Transverse colon (tissue), 4 donors: Measurements from ENCODE around the gene TP73. TPM values are rescaled to one million over a fixed set of nuclear protein-coding genes. Genes with fewer than 3 reads are reported as not detected.

ENCODE experiments used
- DNase-seq: peaks from one replicate; pipeline ENCODE4 v3.0.0-alpha.2; 2019
- H3K27ac ChIP-seq, 4 donors: fragments of 200-600 bp; sonication (generic); 2 replicates each; pipeline ENCODE4 v1.5.1; 2016 to 2018; ENCODE audit warnings: inconsistent platforms in 4 of 4
- H3K27me3 ChIP-seq: fragments of 200-600 bp; sonication (generic); 2 replicates; pipeline ENCODE4 v1.5.1; 2017; ENCODE audit warnings: inconsistent platforms
- H3K36me3 ChIP-seq, 4 donors: fragments of 200-600 bp; sonication (generic); 2 replicates each; pipeline ENCODE4 v1.5.1; 2017 to 2019; ENCODE audit warnings: inconsistent platforms in 4 of 4
- H3K4me1 ChIP-seq, 4 donors: fragments of 200-600 bp; sonication (generic); 2 replicates each; pipeline ENCODE4 v1.5.1; 2017 to 2020; ENCODE audit warnings: inconsistent platforms in 4 of 4
- H3K4me3 ChIP-seq, 4 donors: fragments of 200-600 bp; sonication (generic); 1 replicate in 1 of 4; 2 replicates in 3 of 4; pipeline versions ENCODE4 v1.5.1 to v1.6.1; 2017 to 2019; ENCODE audit warnings: inconsistent platforms in 4 of 4
- H3K9me3 ChIP-seq, 2 donors: fragments of 200-600 bp; sonication (generic); 2 replicates each; pipeline ENCODE4 v1.5.1; 2017 to 2019; ENCODE audit warnings: inconsistent platforms in 2 of 2
- CTCF ChIP-seq, 5 experiments: fragments of 200-600 bp in 3 of 5; fragments of 450-650 bp in 2 of 5; sonication (generic) in 3 of 5; IDR thresholded peaks; 1 replicate in 2 of 5; 2 replicates in 3 of 5; pipeline ENCODE4 v1.5.1; 2016 to 2017; ENCODE audit warnings: antibody characterized with exemption in 5 of 5, inconsistent platforms in 3 of 5, mild to moderate bottlenecking in 2 of 5, moderate library complexity in 1 of 5
- EP300 ChIP-seq: sonication (generic); formaldehyde crosslinking; IDR thresholded peaks from one replicate; pipeline ENCODE4 v1.6.1; 2017; ENCODE audit warnings: antibody characterized with exemption, low read depth
- POLR2A ChIP-seq: fragments of 450-650 bp; IDR thresholded peaks from one replicate; pipeline ENCODE4 v1.6.1; 2016; ENCODE audit warnings: antibody characterized with exemption, mild to moderate bottlenecking, moderate library complexity
- POLR2AphosphoS5 ChIP-seq, 3 donors: sonication (generic); formaldehyde crosslinking; IDR thresholded peaks; one replicate each; pipeline ENCODE4 v1.6.1; 2016; ENCODE audit warnings: antibody characterized with exemption in 3 of 3
- WGBS, 2 donors: methylation state at CpG; one replicate each; pipeline ENCODE4 v1.1.5; 2018; ENCODE audit warnings: low coverage in 1 of 2; 5-methylcytosine and 5-hydroxymethylcytosine counted together
- in situ Hi-C, 4 donors: fragments of 200-750 bp; cut with MboI; loops; one replicate each; pipeline versions ENCODE4 v1.15.0 to v1.15.1; 2017; ENCODE audit warnings: low sequenced_read_pairs in 3 of 4, low pct_ligation_motif_present in 1 of 4, low pct_unique_long_range_greater_than_20kb in 1 of 4
- intact Hi-C: fragments of 100-400 bp; cut with DNase I; formaldehyde crosslinking; loops from one replicate; pipeline ENCODE4 v1.15.1; 2023; ENCODE audit warnings: low total_unique reads
- total RNA-seq, 4 donors: library from RNA; depleted of rRNA; stranded (reverse); fragments of >200 nt; gene quantifications; one replicate each; pipeline ENCODE4 v1.1.0, GENCODE V29; 2016

The TP73 gene
- total RNA-seq, 4 donors from 2014 or later, result 0.20 to 0.32 TPM; not detected in 2

DNA sequence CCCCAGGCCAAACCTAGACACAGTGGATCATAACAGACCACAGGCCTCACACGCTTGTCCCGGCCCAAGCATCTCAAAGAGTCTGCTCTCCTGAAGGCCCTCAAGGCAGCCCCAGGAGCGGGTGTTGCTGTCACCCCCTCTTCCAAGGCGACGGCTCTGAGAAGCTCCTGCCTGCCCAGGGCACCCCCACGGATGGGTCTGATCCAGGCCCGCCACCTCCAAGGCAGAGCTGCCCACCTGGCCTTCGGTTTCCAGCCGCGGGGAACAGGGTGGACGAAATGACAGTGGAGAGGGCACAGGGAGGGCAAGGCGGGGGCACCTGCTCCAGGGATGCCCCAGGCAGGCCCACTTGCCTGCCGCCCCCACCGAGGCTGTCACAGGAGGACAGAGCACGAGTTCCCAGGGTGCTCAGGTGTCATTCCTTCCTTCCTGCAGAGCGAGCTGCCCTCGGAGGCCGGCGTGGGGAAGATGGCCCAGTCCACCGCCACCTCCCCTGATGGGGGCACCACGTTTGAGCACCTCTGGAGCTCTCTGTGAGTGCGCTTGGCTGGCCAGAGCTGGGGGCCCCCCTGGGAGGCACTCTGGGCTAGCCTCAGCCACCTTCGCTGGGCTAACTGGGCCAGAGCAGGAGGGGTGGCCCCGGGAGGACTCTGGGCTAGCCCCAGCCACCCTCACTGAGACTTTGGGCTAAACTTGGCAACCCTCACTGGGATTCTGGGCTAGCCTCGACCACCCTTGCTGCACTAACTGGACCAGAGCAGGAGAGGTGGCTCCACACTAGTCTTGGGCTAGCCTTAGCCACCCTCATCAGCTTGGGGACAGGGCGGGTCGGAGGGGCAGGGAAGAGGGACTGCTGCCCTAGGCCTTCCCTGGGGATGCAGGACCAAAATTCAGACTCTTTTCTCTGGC lies 29.8 kb downstream of the TP73 start:
- no peaks in the 10 kb centered on the region for H3K36me3 ChIP-seq
- no peak overlapping the region for H3K4me3 ChIP-seq
- no peaks in the 10 kb centered on the region for H3K4me1 ChIP-seq
- no peaks in the 10 kb centered on the region for H3K9me3 ChIP-seq
- TF ChIP-seq CTCF (IDR thresholded peaks at IDR 0.05), result no peak
- DNase-seq, result no peak
- no peak overlapping the region for H3K27ac ChIP-seq
- 87% methylated on average over 26 of the region's 27 CpGs; no CpG with 5 or more reads in 1 of the 2 donors for WGBS, 2 donors
- H3K27me3 ChIP-seq, result peaks cover 26% of the 10 kb centered on the region
- intact Hi-C loops, result no loop called here
- in situ Hi-C loops, result no loop called here

DNA sequence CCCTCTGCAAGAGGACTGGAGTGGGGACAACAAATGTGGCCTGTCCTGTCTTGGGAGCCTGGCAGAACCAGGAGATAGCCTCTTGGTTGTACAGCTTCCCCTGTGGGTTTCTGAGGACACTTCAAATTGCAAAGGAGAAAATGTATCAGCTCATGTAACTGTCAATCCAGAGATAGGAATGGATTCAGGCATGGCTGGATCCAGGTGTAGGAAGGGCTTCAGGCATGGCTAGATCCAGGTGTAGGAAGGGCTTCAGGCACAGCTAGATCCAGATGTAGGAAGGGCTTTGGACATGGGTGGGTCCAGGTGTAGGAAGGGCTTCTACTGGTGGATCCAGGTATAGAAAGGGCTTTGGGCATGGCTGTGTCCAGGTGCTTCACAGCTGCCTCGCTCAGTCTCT lies 30.9 kb downstream of the TP73 start:
- H3K9me3 ChIP-seq, result no peaks in the 10 kb centered on the region
- intact Hi-C loops (no loop called here), in situ Hi-C loops (no loop called here)
- no peaks in the 10 kb centered on the region for H3K4me1 ChIP-seq
- TF ChIP-seq POLR2A, result no peak
- no peak for TF ChIP-seq POLR2AphosphoS5 (IDR thresholded peaks at IDR 0.05)
- no peak for TF ChIP-seq EP300
- no peak for TF ChIP-seq CTCF (IDR thresholded peaks at IDR 0.05)
- H3K27me3 ChIP-seq, result peaks cover 26% of the 10 kb centered on the region
- no peak overlapping the region for H3K27ac ChIP-seq
- no peak for DNase-seq
- H3K36me3 ChIP-seq, result no peaks in the 10 kb centered on the region
- H3K4me3 ChIP-seq, result no peak overlapping the region
- 100% methylated on average over 1 of the region's 1 CpG; no CpG with 5 or more reads in 1 of the 2 donors for WGBS, 2 donors

DNA sequence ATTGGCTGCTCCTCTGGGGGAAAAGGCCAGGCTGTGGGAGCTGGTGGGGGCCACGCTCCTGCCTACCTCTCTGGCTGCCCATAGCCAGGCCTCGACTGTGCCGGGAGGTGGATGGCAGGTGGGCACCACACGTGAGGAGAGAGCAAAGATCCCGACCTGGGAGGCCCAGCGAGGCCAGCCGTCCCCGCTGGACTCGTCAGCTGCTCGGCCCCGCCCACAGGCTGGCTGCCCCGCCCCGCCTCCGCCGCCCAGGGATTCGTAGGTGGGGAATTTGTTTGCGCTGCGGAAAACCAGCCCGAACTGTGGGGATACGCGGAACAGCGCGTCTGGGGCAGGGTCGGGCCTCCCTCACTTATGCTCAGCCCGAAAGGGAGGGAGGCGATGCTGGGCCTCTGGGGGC lies 31.7 kb downstream of the TP73 start:
- in situ Hi-C loops, result no loop called here
- H3K9me3 ChIP-seq, result no peaks in the 10 kb centered on the region
- intact Hi-C loops, result no loop called here
- H3K4me1 ChIP-seq, result no peaks in the 10 kb centered on the region
- H3K27me3 ChIP-seq, result peaks cover 28% of the 10 kb centered on the region
- no peak overlapping the region for H3K4me3 ChIP-seq
- DNase-seq, result no peak
- 32% methylated on average over 20 of the region's 26 CpGs; no CpG with 5 or more reads in 1 of the 2 donors for WGBS, 2 donors
- TF ChIP-seq POLR2A (no peak), POLR2AphosphoS5 (IDR thresholded peaks at IDR 0.05) (no peak)
- H3K27ac ChIP-seq, result no peak overlapping the region
- no peaks in the 10 kb centered on the region for H3K36me3 ChIP-seq

GRCh38 chr1:3685222-3685621 lies 32.9 kb downstream of the TP73 start:
- H3K4me1 ChIP-seq, result no peaks in the 10 kb centered on the region
- in situ Hi-C loops, result no loop called here
- no peak overlapping the region for H3K27ac ChIP-seq
- 81% methylated on average over 12 of the region's 14 CpGs; no CpG with 5 or more reads in 1 of the 2 donors for WGBS, 2 donors
- H3K36me3 ChIP-seq, result no peaks in the 10 kb centered on the region
- no peak for DNase-seq
- peaks cover 29% of the 10 kb centered on the region for H3K27me3 ChIP-seq
- TF ChIP-seq EP300, result no peak
- H3K4me3 ChIP-seq, result no peak overlapping the region
- intact Hi-C loops, result no loop called here
- no peaks in the 10 kb centered on the region for H3K9me3 ChIP-seq

DNA sequence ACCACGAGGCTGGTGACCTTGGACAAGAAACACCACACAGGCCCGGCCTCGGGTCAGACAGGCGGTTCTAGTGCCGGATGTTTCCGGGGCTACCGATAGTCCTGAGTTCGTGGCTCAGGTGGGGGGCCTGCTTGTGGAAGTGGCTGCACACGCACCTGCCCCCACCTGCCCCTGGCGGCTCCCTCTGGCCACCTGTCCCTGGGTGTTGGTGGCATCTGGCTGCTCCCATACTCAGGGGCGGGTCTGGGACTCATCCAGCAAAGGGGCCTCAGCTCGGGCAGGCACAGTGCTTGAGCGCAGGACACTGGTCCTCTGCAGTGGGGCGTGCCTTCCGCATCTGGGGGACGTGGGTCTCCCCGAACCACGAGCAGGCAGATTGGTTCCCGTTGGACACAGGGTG lies 33.6 kb downstream of the TP73 start:
- intact Hi-C loops (no loop called here), in situ Hi-C loops (no loop called here)
- TF ChIP-seq CTCF (IDR thresholded peaks at IDR 0.05) (no peak), POLR2A (no peak), EP300 (no peak), POLR2AphosphoS5 (IDR thresholded peaks at IDR 0.05) (no peak)
- Histone ChIP-seq H3K9me3 (no peaks in the 10 kb centered on the region), H3K27me3 (peaks cover 29% of the 10 kb centered on the region), H3K36me3 (no peaks in the 10 kb centered on the region), H3K4me3 (no peak overlapping the region), H3K4me1 (no peaks in the 10 kb centered on the region), H3K27ac (no peak overlapping the region)
- 76% methylated on average over 14 of the region's 19 CpGs; no CpG with 5 or more reads in 1 of the 2 donors for WGBS, 2 donors
- no peak for DNase-seq
